ENCODE data around the gene SLC34A3. TPM values are rescaled to one million over a fixed set of nuclear protein-coding genes. Genes with fewer than 3 reads are reported as not detected.

SLC34A3 gene
- total and polyA plus RNA-seq, 12 donors = not detected

DNA sequence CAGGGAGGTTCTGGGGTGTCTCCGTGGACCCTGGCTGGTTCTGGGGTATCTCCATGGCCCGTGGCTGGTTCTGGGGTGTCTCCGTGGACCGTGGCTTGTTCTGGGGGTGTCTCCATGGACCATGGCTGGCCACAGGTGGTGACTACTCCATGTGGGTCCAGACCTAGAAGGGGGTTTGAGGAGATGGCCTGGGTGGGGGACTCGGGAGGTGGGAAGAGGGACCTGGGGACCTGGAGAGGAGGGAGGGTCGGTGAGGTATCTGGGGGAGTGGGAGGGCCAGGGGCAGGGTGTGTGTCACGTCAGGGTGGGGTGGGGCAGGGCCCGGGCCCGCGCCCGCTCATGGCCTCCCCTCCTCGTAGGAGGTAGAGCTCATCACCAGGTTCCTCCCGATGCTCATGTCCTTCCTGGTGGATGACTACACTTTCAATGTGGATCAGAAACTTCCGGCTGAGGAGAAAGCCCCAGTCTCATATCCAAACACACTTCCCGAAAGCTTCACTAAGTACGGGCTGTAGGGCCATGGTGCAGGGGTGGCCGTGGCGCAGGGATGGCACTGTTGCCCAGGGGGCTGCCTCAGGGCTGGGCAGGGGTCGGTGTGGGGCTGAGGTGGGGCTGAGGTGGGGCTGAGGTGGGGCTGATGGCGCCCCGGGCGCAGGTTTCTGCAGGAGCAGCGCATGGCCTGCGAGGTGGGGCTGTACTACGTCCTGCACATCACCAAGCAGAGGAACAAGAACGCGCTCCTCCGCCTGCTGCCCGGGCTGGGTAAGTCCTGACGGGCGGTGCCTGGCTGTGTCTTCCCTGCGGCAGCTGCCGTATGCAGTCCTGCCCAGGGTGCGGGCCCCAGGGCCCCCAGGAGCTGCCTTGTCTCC is 36.1 kb downstream of the SLC34A3 start:
- Histone ChIP-seq H3K4me3 (no peak overlapping the region), H3K4me1 (peaks cover 11 to 58% (median 41%) of the 10 kb centered on the region in 9 donors), H3K27me3 (no peaks in the 10 kb centered on the region), H3K9me3 (no peaks in the 10 kb centered on the region), H3K27ac (peak overlapping the region in 1 of 10 donors; percentile 75), H3K36me3 (peaks cover 0 to 84% (median 24%) of the 10 kb centered on the region in 9 donors)
- intact Hi-C loops (cut with DNase I) = no loop called here
- DNase-seq (no peak), ATAC-seq (no peak)
- TF ChIP-seq, protein P1, sequence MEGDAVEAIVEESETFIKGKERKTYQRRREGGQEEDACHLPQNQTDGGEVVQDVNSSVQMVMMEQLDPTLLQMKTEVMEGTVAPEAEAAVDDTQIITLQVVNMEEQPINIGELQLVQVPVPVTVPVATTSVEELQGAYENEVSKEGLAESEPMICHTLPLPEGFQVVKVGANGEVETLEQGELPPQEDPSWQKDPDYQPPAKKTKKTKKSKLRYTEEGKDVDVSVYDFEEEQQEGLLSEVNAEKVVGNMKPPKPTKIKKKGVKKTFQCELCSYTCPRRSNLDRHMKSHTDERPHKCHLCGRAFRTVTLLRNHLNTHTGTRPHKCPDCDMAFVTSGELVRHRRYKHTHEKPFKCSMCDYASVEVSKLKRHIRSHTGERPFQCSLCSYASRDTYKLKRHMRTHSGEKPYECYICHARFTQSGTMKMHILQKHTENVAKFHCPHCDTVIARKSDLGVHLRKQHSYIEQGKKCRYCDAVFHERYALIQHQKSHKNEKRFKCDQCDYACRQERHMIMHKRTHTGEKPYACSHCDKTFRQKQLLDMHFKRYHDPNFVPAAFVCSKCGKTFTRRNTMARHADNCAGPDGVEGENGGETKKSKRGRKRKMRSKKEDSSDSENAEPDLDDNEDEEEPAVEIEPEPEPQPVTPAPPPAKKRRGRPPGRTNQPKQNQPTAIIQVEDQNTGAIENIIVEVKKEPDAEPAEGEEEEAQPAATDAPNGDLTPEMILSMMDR (IDR thresholded peaks at IDR 0.05) = no peak
- 89 to 95% methylated on average over 33 to 34 of the region's 34 CpGs for WGBS, 2 donors

DNA sequence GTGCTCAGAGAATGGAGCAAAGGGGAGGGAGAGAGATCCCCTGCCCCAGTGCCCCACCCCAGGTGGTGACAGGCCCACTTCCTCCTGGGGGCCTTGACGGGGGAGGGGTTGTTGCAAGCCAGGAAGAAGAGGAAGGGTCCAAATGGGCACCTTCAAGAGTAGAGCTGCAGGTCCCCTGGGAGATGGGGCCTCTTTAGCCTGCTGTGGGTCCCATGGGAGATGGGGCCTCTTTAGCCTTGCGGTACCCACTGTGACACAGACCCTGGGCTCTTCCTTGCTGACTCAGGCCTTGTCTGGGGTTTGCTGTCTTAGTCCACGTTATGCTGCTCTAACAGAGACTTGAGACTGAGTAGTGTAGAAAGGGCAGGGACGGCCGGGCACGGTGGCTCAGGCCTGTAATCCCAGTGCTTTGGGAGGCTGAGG is 37.2 kb downstream of the SLC34A3 start:
- Histone ChIP-seq H3K4me3 (peak overlapping the region in 8 of 10 donors; percentile 14 to 45 (median 36)), H3K27me3 (no peaks in the 10 kb centered on the region), H3K36me3 (peaks cover 6 to 92% (median 32%) of the 10 kb centered on the region in 9 donors), H3K27ac (peak overlapping the region; percentile 50 to 86 (median 79)), H3K4me1 (peaks cover 13 to 65% (median 45%) of the 10 kb centered on the region in 9 donors), H3K9me3 (no peaks in the 10 kb centered on the region)
- DNase-seq (no peak), ATAC-seq (no peak)
- intact Hi-C loops (cut with DNase I) = no loop called here
- 87 to 91% methylated on average over 6 of the region's 6 CpGs for WGBS, 2 donors
- TF ChIP-seq, protein P1 (IDR thresholded peaks at IDR 0.05) = no peak

DNA sequence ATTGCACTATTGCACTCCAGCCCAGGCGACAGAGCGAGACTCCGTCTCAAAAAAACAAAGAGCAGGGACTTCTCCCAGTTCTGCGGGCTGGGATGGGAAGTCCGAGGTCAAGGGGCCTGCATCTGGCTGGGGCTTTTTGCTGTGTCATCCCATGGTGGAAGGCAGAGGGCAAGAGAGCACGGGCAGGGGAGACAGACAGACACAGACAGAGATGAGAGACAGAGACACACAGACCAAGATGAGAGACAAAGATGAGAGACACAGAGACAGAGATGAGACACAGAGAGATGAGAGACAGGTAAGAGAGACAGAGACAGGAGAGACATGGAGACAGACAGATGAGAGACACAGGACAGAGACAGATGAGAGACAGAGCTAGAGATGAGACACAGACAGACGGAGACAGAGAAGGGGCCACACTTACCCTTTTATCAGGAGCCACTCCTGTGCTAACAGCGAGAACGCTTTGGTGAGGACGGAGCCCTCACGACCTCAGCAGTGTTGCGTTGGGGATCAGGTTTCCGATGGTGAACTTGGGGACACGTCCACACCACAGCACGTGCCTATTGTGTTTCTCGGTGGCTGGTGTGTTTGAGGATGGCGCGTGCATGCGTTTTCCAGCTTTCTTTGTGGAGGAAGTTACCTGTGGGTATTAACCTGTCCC is 38.0 kb downstream of the SLC34A3 start:
- H3K4me1 ChIP-seq = peaks cover 13 to 66% (median 45%) of the 10 kb centered on the region in 9 donors
- peak in 1 of 2 donors; percentile 34 for DNase-seq
- H3K36me3 ChIP-seq = peaks cover 8 to 93% (median 31%) of the 10 kb centered on the region in 9 donors
- ATAC-seq = peak; percentile 1 to 53 (median 23)
- H3K9me3 ChIP-seq = no peaks in the 10 kb centered on the region
- H3K4me3 ChIP-seq = peak overlapping the region; percentile 10 to 45 (median 34)
- intact Hi-C loops (cut with DNase I) = no loop called here
- TF ChIP-seq, protein P1 (IDR thresholded peaks at IDR 0.05) = no peak
- peak overlapping the region; percentile 50 to 86 (median 79) for H3K27ac ChIP-seq
- H3K27me3 ChIP-seq = no peaks in the 10 kb centered on the region
- 44 to 52% methylated on average over 19 of the region's 19 CpGs for WGBS, 2 donors

DNA sequence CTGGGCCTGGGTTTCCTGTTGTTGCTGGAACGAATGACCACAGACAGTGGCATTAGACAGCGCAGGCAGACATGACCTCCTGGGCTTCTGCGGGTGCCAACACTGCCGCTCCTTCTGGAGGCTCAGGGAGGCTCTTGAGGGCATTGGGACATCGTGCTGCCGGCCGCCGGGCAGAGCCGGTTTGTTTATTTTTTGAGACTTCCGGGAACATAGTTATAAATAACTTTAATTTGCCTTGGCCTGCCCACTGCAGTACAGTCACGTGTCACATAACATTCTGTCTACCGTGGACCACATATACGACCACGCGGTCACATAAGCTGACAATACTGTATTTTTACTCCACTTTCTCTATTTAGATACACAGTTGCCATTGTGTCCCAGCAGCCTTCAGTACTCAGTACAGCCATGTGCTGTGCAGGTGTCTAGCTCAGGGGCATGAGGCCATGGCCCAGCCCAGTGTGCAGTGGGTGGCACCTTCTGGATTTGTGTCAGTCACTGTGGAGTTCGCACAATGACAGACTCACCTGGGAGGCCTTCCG is 38.6 kb downstream of the SLC34A3 start:
- WGBS, 2 donors = 28 to 32% methylated on average over 17 of the region's 17 CpGs
- DNase-seq (peak; percentile 54 to 62), ATAC-seq (peak; percentile 39 to 84 (median 80))
- intact Hi-C loops (cut with DNase I) = no loop called here
- peak overlapping the region; percentile 10 to 45 (median 34) for H3K4me3 ChIP-seq
- peak overlapping the region; percentile 51 to 86 (median 79) for H3K27ac ChIP-seq
- H3K9me3 ChIP-seq = no peaks in the 10 kb centered on the region
- H3K4me1 ChIP-seq = peaks cover 16 to 72% (median 51%) of the 10 kb centered on the region in 9 donors
- TF ChIP-seq, protein P1 (IDR thresholded peaks at IDR 0.05) = no peak
- no peaks in the 10 kb centered on the region for H3K27me3 ChIP-seq
- peaks cover 8 to 93% (median 25%) of the 10 kb centered on the region in 9 donors for H3K36me3 ChIP-seq

Data from heart right ventricle (tissue), 16 donors.